GM11168 (cell line): ENCODE results near the gene CAPN9.

Experiments
- in situ Hi-C: fragments of 300-500 bp; cut with MboI; formaldehyde crosslinking; loops from one replicate; pipeline ENCODE4 v1.12.0; 2022; ENCODE audit warnings: low sequenced_read_pairs; ENCODE audit not compliant: unreplicated experiment

Gene CAPN9

DNA sequence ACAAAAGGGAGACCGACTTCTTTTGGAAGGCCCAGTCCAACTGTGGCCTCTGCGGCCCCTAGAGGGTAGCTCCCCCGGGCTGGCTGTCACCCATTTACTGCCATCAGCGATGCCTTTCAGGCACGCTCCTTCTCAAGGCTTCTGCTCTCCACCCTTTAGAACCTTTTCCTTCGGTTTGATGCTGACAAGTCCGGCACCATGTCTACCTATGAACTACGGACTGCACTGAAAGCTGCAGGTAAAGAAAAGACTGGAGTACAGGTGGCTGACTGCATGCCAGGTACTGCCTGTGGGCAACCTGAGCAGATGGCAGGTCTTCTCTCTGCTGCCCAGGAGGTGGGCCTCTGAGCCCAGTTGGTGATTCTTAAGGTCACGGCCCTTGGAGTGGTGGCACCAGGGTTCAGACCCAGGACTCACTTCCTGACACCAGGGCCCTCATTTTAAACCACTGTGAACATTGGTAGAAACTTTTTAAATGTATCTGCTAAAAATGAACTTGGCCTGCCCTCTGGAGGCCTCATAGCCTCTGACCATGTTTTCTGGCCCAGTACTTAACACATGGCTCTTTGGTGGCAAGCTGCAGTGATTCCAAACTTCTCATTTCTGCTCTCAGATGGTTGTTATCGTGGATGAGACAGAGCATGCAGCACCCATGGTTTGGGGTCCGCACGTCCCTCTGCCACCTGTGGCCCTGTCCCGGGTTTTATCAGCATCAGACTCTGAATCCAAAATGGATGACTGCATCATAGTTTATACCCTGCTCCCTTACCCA lies 45.7 kb downstream of the CAPN9 start:
- in situ Hi-C loops, result no loop called here

DNA sequence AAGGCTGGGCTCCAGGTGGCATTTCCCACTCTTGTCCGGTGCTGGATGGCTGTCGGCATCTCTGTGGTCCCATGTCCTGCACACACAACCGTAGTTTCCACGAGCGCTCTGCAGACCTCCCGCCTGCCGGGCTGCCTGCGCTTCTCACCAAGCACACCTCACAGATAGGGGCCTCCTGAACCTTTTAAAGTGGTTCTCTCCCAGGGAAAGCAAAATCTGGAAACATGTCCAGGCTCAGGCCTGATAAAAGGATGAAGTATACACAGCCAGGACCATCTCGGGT lies 46.2 kb downstream of the CAPN9 start:
- in situ Hi-C loops, result no loop called here

DNA sequence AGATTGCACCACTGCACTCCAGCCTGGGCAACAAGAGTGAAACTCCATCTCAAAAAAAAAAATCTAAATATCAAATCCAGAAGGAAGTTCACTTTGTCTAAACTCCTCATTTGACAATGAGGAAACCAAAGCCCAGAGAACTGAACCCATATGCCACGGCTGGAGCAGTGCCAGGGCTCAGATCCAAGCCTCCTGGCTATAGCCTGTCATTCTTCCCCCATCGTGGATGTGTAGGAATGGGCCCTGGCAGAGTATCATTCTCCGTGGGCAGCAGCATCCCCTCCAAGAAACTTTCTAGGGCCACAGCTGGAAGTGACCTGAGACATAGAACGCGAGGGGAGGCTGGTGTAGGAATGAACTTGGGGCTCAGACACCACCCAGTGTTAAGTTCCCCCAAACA lies 47.2 kb downstream of the CAPN9 start:
- in situ Hi-C loops, result no loop called here

DNA sequence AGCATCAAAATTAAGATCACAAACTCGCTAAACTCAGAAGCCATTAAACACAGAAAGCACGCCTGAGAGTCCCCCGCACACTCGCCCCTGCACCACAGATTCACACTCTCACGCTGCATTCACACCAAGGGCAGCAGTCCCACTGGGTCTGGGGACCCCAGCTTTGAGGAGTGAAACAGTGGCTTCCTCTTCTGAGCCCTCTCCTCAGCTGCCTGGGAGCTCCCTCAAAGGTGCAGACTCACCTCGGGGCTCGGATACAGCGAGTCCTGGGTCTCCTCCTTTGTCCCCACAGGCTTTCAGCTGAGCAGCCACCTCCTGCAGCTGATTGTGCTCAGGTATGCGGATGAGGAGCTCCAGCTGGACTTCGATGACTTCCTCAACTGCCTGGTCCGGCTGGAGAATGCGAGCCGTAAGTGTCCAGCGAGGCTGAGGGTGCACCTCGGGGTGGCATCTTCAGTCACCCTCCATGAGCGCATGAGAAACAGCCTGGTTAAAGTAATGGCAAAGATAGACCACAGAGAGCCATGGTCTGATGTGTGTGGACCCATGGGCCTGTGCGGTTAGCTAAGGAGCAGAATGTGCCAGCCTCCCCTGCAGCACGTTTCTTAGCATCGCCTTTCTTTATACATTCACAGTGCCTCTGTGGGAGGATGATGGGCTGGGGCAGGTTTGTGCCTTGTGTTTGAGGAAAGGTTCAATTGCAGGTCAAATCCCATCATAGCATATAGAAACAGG lies 47.9 kb downstream of the CAPN9 start:
- in situ Hi-C loops, result no loop called here

DNA sequence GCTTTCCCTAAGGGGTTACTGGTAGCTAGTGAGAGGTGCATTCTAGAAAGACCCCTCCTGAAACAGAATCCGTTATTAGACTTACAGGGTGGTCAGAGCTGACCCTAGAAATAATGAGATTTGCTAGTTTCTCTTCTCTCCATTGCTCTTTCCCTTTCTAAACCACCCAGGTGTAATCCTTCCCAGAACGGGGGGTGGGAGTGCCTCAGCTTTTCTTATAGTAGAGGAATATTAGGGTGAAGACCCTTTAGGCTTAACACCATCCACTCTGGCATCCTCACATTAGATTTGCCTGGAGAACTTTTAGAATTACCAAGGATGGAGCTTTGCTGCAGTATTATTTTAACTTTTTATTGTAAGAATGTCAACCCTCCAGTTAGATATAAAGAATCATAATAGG lies 49.4 kb downstream of the CAPN9 start:
- in situ Hi-C loops, result no loop called here

DNA sequence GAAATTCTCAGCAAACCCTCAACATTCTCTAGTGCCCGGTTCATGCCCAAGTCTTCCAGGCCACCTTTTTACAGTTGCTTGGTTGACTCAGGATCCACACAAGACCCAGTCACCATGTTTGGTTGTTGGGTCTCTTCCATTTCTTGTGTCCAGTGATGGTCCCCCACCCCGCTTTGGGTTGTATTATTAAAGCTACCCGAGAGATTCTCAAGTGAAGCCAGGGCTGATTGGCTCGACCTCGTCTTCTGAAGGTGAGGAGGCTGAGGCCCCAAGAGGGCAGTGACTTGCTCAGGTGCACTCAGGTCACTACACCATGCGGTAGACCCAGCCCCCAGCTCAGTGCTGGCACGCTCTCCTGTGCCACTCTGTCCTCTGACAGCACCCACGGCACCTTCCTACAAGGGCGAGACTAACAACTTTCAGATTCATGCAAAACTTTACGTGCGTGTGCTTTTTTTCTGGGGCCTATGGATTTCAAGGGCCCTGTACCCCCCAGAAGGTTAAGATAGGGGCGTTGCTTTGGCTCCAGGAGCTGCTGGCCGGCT lies 50.3 kb downstream of the CAPN9 start:
- in situ Hi-C loops, result no loop called here

DNA sequence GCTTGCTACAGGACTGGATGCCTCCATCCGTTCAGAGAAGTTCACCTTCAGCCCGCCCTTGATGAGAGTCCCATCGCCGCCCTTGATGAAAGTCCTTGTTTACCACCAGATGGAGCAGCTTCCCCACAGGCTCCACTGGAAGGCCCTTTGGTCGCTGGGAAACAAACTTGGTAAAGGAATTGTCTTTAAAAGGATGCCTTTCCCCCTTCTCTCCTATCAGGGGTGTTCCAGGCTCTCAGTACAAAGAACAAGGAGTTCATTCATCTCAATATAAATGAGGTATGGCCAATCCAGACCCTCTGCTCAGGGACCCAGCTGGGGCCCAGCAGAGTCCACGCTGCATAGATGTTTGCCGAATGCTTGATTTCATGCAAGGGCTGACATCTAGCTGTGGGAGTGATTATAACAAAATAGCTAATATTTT lies 50.8 kb downstream of the CAPN9 start:
- in situ Hi-C loops, result no loop called here

DNA sequence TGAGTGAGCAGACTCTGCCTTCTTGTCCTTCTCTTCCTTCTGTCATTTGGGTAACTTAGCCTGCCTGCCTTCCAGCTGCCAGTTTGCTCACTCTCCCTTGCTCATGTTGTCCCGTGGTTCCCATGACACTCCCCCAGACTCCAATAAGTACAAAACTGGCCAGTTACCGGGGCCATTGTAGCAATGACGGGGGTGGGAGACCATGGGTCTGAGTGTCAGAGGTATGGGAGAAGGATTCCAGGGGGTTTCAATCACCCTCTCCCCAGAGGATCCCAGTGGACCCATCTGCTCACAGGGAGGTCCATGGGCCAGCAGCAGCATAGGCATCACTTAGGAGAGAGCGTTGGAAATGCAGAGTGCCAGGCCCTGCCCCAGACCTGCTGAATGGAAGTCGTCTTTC lies 51.3 kb downstream of the CAPN9 start:
- in situ Hi-C loops, result no loop called here

DNA sequence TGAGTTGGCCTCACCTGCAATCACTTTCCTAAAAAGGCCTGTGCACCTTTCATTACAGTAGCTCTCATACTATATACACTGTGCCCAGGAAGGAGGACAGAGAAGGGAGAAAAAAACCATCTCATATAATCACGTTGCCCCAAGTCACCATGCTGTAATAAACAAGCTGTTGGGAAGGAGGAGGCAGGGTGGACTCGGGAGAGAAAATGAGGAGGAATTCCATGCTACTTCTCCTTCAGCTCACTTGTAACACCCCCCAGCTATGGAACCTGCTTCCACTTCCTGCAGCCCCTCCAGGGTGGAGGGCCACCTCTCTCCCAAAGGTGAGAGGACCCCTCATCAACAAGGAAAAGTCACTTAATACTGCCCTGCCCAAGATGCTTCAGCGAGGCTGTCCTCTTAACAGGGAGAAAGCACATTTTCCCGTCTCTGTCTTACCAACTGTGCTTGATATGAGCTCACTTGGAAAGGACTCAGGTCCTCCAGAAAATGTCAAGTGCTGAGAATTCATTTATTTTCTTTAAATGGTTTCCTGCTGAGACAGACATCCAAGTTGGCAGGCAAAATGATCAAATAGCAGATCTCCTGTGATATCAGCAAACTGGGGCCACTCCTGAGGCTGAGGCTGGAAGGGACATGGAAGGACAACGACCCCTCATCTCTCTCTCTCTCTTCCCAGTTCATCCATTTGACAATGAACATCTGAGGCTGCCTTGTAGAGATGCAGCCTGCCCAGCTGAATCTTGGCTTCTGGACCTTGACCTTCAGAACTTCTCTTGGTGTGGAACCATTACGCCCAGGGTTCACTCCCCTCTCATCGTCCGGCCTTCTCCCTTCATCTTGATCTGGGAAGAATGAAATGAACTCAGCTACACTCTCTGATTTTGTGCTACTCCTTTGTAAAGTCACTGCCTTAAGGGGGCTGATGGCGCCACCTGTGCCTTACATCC lies 54.0 kb downstream of the CAPN9 start:
- in situ Hi-C loops, result no loop called here

DNA sequence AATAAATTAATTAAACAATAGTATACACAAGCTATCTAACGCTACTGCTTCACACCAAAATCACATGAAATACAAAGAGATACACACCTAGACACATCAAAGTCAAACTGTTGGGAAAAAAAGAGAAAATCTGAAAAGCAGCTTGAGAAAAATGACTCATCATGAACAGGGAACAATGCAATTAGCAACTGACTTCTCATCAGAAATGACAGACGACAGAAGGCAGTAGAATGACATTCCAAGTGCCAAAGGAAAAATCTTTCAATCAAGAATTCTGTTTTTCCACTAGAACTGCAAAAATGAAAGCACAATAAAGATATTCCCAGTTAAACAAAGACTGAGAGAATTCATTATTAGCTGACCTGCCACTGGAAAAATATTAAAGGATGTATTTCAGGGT lies 57.2 kb downstream of the CAPN9 start:
- in situ Hi-C loops, result no loop called here

DNA sequence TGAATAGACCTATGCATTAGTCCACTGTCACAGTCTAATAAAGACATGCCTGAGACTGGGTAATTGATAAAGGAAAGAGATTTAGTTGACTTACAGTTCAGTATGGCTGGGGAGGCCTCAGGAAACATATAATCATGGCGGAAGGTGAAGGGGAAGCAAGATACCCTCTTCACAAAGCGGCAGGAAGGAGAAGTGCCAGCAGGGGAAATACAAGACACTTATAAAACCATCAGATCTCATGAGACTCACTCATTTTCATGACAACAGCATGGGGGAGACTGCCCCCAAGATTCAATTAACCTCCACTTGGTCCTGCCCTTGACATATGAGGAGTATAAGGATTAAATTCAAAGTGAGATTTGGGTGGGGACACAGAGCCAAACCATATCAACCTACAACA lies 59.4 kb downstream of the CAPN9 start:
- in situ Hi-C loops, result no loop called here

DNA sequence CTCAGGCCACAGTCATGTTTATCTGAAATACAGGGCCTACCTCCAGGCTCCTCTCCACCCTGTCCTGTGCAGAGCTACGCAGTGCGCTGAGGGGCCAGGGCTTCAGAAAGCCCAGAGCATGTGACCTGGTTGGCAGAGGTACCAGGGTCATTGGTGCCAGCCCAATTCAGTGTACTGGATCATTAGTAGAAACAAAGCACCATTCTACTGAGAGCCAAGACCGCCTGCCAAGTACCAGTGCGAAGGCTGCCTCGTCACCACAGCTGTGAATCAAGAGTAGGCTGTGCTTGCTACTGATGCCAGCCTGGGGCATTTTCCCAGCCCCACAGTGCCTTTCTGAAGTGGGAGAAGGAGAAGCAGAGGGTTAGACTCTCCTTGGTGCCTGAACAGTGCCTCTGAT lies 59.8 kb downstream of the CAPN9 start:
- in situ Hi-C loops, result no loop called here

DNA sequence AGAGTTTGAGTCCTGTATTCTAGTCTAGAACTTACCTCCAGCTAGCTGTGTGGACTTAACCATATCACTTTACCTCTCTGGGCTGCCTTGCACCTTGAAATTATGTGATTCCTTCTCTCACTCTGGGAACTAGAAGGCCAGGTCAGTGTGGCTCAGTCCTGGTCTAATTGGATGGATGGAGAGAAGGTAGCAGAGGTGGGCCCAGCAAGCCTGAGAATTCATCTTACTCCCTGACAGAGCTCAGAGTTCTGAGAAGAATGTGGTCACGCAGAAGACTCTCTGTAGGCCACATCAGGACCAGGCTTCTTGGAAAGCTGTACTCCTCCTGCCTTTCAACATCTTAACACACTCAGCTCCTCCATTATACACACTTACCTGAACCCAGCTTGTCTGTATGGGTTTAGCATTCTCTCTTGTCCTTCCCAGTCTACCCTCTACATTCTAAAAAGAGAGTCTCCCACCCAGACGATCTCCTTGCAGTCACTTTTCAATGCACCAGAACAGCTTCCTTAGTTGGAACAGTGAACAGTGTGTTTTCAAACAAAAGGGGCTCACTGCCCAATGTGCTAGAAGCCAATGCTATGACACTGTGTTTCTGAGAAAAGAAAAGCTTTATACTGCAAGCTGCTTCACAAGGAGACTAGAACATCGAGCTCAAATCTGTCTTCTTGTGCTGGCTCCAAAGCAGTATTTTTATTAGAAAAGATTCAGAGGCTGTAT lies 60.5 kb downstream of the CAPN9 start:
- in situ Hi-C loops, result no loop called here

DNA sequence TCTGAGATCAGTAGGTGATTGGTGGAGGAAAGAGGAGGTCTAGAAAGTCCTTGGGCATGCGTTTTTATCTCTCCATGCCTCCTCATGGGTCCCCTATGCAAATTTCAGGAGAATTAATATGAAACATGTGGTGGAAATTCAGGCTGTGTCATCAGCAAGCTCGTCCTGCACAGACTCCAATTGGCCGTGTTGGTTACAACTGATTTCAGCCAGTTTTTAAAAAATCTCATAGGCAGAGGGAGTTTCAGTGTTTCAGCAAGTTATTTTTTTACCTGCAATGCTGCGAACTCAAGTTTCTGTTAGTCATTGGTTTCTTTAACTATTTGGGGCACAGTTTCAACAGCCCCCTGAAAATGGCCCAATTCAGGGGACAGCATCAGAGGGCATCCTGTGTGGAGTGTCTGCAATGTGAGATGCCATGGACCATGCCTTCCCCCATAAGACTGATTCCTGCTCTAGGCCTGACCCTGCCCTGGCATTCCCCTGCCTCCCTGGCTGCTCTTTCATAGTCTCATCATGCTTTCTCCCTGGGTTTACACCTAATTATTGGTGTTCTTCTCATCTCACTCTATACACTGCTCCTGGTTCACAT lies 61.2 kb downstream of the CAPN9 start:
- in situ Hi-C loops, result no loop called here

DNA sequence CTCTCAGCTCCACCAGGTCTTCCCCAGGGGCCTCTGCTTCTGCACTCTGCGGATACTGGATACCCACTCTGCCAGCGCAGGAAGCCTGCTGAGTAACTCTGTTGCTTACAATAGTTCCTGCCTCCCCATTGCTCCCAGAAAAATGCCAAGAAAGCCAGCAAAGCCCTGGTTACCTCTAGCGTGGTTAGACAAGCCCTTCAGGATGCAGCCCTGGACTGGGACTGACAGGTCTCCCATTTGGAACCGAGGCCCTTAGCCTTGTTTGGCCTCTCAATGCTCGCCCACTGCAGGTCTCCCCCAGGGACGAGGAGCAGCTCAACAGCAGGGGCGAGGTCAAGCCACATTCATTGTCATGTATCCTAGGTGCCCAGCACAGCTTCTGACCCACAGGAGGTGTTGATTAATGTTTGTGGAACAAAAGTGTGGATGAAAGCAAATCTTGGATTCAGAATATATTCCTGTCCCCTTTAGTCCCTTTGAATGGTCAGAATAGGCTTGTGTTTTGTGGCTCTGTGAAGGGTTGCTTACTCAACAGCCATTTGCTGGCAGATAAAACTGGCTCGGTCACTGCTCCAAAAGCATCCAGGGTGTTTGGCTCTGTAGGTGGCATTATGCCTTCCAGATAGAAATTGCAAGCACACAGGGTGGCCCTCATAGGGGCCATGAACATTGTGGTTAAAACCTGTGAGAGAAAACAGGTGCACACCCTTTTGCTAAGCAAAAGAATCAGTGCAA lies 62.2 kb downstream of the CAPN9 start:
- in situ Hi-C loops, result no loop called here

DNA sequence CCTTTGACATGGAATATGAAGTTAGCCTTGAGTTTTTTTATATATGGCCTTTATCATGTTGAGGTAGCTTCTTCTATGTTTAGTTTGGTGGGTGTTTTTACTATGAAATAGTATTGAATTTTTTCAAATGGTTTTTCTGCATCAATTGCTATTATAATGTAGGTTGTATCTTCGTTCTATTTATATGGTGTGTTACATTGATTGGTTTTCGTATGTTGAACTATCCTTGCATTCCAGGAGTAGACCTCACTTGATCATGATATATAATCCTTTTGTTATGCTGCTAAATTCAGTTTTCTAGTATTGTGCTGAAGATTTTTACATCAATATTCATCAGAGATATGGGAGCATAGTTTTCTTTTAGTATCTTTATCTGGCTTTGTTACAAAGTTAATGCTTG lies 65.4 kb downstream of the CAPN9 start:
- in situ Hi-C loops, result no loop called here

DNA sequence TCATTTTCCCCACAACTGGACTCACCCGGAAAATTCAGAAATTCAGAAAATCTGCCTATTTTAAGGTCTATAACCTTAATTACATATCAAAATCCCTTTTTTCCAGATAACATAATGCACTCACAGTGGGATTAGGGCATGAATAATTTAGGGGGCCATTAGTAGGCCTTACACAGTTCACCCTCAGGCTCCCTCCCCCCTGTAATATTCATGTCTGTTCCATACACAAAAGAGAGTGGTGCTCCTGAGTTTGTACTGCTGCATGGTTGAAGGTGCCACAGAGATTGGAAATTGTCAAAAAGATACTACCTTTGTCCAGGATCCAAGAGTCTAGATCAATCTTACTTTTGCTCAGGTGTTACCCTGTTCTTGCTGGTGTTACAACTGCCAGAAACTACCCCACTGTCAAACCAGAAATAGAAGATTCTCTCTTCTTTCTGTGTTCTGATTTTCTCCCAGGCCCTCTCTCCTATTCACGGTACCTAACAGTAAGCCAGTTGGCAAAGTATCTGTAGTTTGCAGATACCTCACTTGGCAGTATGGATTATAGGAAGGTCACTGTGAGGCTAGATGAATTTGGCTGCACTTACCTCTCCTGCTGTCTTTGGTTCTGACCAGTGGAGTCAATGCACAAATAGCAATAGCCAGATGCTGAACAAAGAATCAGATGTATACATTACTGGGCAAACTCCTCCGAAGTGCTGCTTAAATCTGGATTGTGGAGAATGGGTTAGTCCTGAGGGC lies 67.9 kb downstream of the CAPN9 start:
- in situ Hi-C loops, result no loop called here

DNA sequence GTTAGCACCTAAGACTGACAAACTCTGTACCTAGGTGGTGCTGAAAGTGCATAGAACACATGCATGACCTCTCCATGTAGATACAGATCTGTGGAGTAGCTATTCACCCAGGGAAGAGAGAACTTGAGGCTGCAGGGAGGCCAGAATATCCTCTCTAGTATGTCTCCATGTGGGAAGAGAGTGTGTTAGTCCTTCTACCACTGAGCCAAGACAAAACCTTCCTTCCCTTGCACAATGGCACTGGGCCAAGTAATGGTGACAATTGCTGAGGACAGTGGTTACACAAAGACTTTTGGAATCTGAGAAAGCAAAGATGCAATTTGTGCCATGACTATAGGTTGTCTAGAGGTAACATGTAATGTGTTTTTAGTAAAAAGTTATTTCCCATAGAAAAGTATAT lies 68.8 kb downstream of the CAPN9 start:
- in situ Hi-C loops, result no loop called here
